ENCODE data around the gene DGKZ.

GRCh38 chr11:46378811-46379481, 31.7 kb downstream of the DGKZ start:
- TF ChIP-seq GATA2 (IDR thresholded peaks at IDR 0.05; ENCODE audit: low read depth, low read length) (no peak), GATA3 (IDR thresholded peaks at IDR 0.05; ENCODE audit: low read depth, low read length) (no peak)

All from SH-SY5Y (cell line).